BLaER1 treated with 17β-estradiol and CSF1 and Interleukin-3, amounts not matched to agents 10 nM and 100 nM (cell line): ENCODE results near the gene KCTD16.

Experiments
- H3K27ac ChIP-seq, 11 experiments: shearing (Covaris generic); formaldehyde crosslinking; 2 replicates each; pipeline ENCODE4 v1.8.1; 2022
- H3K27me3 ChIP-seq, 11 experiments: shearing (Covaris generic); formaldehyde crosslinking; 2 replicates each; pipeline ENCODE4 v1.8.1; 2022
- H3K36me3 ChIP-seq, 11 experiments: shearing (Covaris generic); formaldehyde crosslinking; 2 replicates each; pipeline ENCODE4 v1.8.1; 2022
- H3K4me1 ChIP-seq, 10 experiments: shearing (Covaris generic); formaldehyde crosslinking; 2 replicates each; pipeline ENCODE4 v1.8.1; 2022
- H3K4me2 ChIP-seq, 11 experiments: shearing (Covaris generic); formaldehyde crosslinking; 2 replicates each; pipeline ENCODE4 v1.8.1; 2022
- H3K4me3 ChIP-seq, 10 experiments: shearing (Covaris generic); formaldehyde crosslinking; 2 replicates each; pipeline ENCODE4 v1.8.1; 2022
- H3K9ac ChIP-seq, 11 experiments: shearing (Covaris generic); formaldehyde crosslinking; 2 replicates each; pipeline ENCODE4 v1.8.1; 2022
- H3K9me3 ChIP-seq, 11 experiments: shearing (Covaris generic); formaldehyde crosslinking; replicated peaks in 1 of 11; 2 replicates each; pipeline ENCODE4 v1.8.1; 2022
- H4K20me1 ChIP-seq, 11 experiments: shearing (Covaris generic); formaldehyde crosslinking; 2 replicates each; pipeline ENCODE4 v1.8.1; 2022
- Cebpa-rat ChIP-seq, 11 experiments: shearing (Covaris generic); IDR thresholded peaks; 2 replicates each; pipeline ENCODE4 v1.8.1; 2022

KCTD16 gene

GRCh38 chr5:144195448-144195847 lies 24.8 kb downstream of the KCTD16 start:
- Histone ChIP-seq H3K27ac (peak overlapping the region in 1 of 11 experiments; percentile 12; a peak in 1 of 22 replicates), H3K4me1 (peaks cover 20 to 40% (median 30%) of the 10 kb centered on the region in 10 experiments), H3K9ac (no peak overlapping the region), H3K27me3 (no peaks in the 10 kb centered on the region), H3K4me2 (peak overlapping the region in 9 of 11 experiments; percentile 16 to 62 (median 48); a peak in 16 of 22 replicates), H3K9me3 (no peaks in the 10 kb centered on the region), H4K20me1 (no peaks in the 10 kb centered on the region), H3K4me3 (no peak overlapping the region), H3K36me3 (no peaks in the 10 kb centered on the region)
- no peak for TF ChIP-seq Cebpa-rat (IDR thresholded peaks at IDR 0.05)

- H3K27me3 ChIP-seq: no peaks in the 10 kb centered on the region
- no peak overlapping the region for H3K27ac ChIP-seq
- no peaks in the 10 kb centered on the region for H3K36me3 ChIP-seq
- no peak for TF ChIP-seq Cebpa-rat (IDR thresholded peaks at IDR 0.05)
- no peak overlapping the region for H3K9ac ChIP-seq
- no peaks in the 10 kb centered on the region for H3K9me3 ChIP-seq
- H3K4me2 ChIP-seq: no peak overlapping the region
- no peaks in the 10 kb centered on the region for H4K20me1 ChIP-seq
- H3K4me3 ChIP-seq: no peak overlapping the region
- peaks cover 8 to 28% (median 22%) of the 10 kb centered on the region in 10 experiments for H3K4me1 ChIP-seq
Observed at GRCh38 chr5:144196612-144197011, 25.9 kb downstream of the KCTD16 start.

GRCh38 chr5:144198386-144198785 lies 27.7 kb downstream of the KCTD16 start:
- Histone ChIP-seq H3K4me2 (no peak overlapping the region), H3K4me1 (peaks cover 10 to 30% (median 19%) of the 10 kb centered on the region in 10 experiments), H3K27ac (no peak overlapping the region), H3K9ac (no peak overlapping the region), H3K36me3 (no peaks in the 10 kb centered on the region), H3K27me3 (no peaks in the 10 kb centered on the region), H3K4me3 (no peak overlapping the region), H3K9me3 (no peaks in the 10 kb centered on the region), H4K20me1 (no peaks in the 10 kb centered on the region)
- no peak for TF ChIP-seq Cebpa-rat (IDR thresholded peaks at IDR 0.05)

- no peak overlapping the region for H3K9ac ChIP-seq
- no peak for TF ChIP-seq Cebpa-rat (IDR thresholded peaks at IDR 0.05)
- no peak overlapping the region for H3K4me3 ChIP-seq
- H3K9me3 ChIP-seq: no peaks in the 10 kb centered on the region
- H3K4me2 ChIP-seq: 0 out of 22 replicates have a peak overlapping the region, but pooled peaks of 1 of the 11 experiments have one; percentile 41
- H3K36me3 ChIP-seq: no peaks in the 10 kb centered on the region
- H3K4me1 ChIP-seq: peaks cover 0 to 17% (median 0%) of the 10 kb centered on the region in 10 experiments; a peak in 6 of 20 replicates
- no peak overlapping the region for H3K27ac ChIP-seq
- H4K20me1 ChIP-seq: no peaks in the 10 kb centered on the region
- H3K27me3 ChIP-seq: peaks cover 0 to 7% (median 0%) of the 10 kb centered on the region in 11 experiments; a peak in 4 of 22 replicates
Observed at GRCh38 chr5:144201588-144201987, 30.9 kb downstream of the KCTD16 start.

GRCh38 chr5:144202072-144202471 lies 31.4 kb downstream of the KCTD16 start:
- Histone ChIP-seq H3K36me3 (no peaks in the 10 kb centered on the region), H3K4me3 (no peak overlapping the region), H3K27ac (no peak overlapping the region), H3K9me3 (no peaks in the 10 kb centered on the region), H4K20me1 (no peaks in the 10 kb centered on the region), H3K4me2 (peak overlapping the region in 3 of 11 experiments; percentile 10 to 41 (median 10); a peak in 3 of 22 replicates), H3K27me3 (peaks cover 0 to 7% (median 0%) of the 10 kb centered on the region in 11 experiments; a peak in 4 of 22 replicates), H3K9ac (peak overlapping the region in 1 of 11 experiments; percentile 23; a peak in 1 of 22 replicates), H3K4me1 (peaks cover 0 to 17% (median 0%) of the 10 kb centered on the region in 10 experiments; a peak in 6 of 20 replicates)
- TF ChIP-seq Cebpa-rat (IDR thresholded peaks at IDR 0.05): no peak

GRCh38 chr5:144202726-144203125 lies 32.1 kb downstream of the KCTD16 start:
- Histone ChIP-seq H3K9me3 (no peaks in the 10 kb centered on the region), H3K27me3 (peaks cover 0 to 7% (median 0%) of the 10 kb centered on the region in 11 experiments; a peak in 4 of 22 replicates), H3K36me3 (no peaks in the 10 kb centered on the region), H3K4me1 (peaks cover 0 to 17% (median 0%) of the 10 kb centered on the region in 10 experiments; a peak in 6 of 20 replicates), H3K4me3 (no peak overlapping the region), H3K4me2 (peak overlapping the region in 3 of 11 experiments; percentile 10 to 41 (median 10); a peak in 3 of 22 replicates), H3K9ac (no peak overlapping the region), H4K20me1 (no peaks in the 10 kb centered on the region), H3K27ac (no peak overlapping the region)
- no peak for TF ChIP-seq Cebpa-rat (IDR thresholded peaks at IDR 0.05)

GRCh38 chr5:144203750-144204596 lies 33.3 kb downstream of the KCTD16 start:
- no peak overlapping the region for H3K4me2 ChIP-seq
- no peak for TF ChIP-seq Cebpa-rat (IDR thresholded peaks at IDR 0.05)
- H3K4me3 ChIP-seq: no peak overlapping the region
- no peaks in the 10 kb centered on the region for H3K9me3 ChIP-seq
- no peaks in the 10 kb centered on the region for H3K36me3 ChIP-seq
- no peaks in the 10 kb centered on the region for H4K20me1 ChIP-seq
- peaks cover 0 to 7% (median 0%) of the 10 kb centered on the region in 11 experiments; a peak in 4 of 22 replicates for H3K27me3 ChIP-seq
- H3K27ac ChIP-seq: no peak overlapping the region
- H3K4me1 ChIP-seq: peaks cover 0 to 17% (median 0%) of the 10 kb centered on the region in 10 experiments; a peak in 6 of 20 replicates
- no peak overlapping the region for H3K9ac ChIP-seq

GRCh38 chr5:144205141-144205551 lies 34.5 kb downstream of the KCTD16 start:
- no peak overlapping the region for H3K9ac ChIP-seq
- no peaks in the 10 kb centered on the region for H4K20me1 ChIP-seq
- H3K9me3 ChIP-seq: no peaks in the 10 kb centered on the region
- TF ChIP-seq Cebpa-rat (IDR thresholded peaks at IDR 0.05): no peak
- no peaks in the 10 kb centered on the region for H3K36me3 ChIP-seq
- H3K4me3 ChIP-seq: no peak overlapping the region
- H3K4me2 ChIP-seq: no peak overlapping the region
- H3K4me1 ChIP-seq: peaks cover 0 to 17% (median 0%) of the 10 kb centered on the region in 10 experiments; a peak in 6 of 20 replicates
- no peak overlapping the region for H3K27ac ChIP-seq
- H3K27me3 ChIP-seq: peaks cover 0 to 7% (median 0%) of the 10 kb centered on the region in 11 experiments; a peak in 4 of 22 replicates

GRCh38 chr5:144206141-144206540 lies 35.5 kb downstream of the KCTD16 start:
- TF ChIP-seq Cebpa-rat (IDR thresholded peaks at IDR 0.05): no peak
- H3K27me3 ChIP-seq: peaks cover 0 to 7% (median 0%) of the 10 kb centered on the region in 11 experiments; a peak in 4 of 22 replicates
- H3K27ac ChIP-seq: no peak overlapping the region
- peaks cover 0 to 17% (median 0%) of the 10 kb centered on the region in 10 experiments; a peak in 6 of 20 replicates for H3K4me1 ChIP-seq
- no peaks in the 10 kb centered on the region for H4K20me1 ChIP-seq
- no peak overlapping the region for H3K9ac ChIP-seq
- no peaks in the 10 kb centered on the region for H3K36me3 ChIP-seq
- no peaks in the 10 kb centered on the region for H3K9me3 ChIP-seq
- H3K4me2 ChIP-seq: no peak overlapping the region
- no peak overlapping the region for H3K4me3 ChIP-seq
